Naive thymus-derived CD4-positive, alpha-beta T cell (primary cell): ENCODE data around the gene ZCCHC4. TPM values are rescaled to one million over a fixed set of nuclear protein-coding genes. Genes with fewer than 3 reads are reported as not detected.

Source experiments
- ATAC-seq: fragments of 150-1000 bp; cut with Tn5 transposase; 2 replicates; pipeline ENCODE4 v1.10.0; 2021; ENCODE audit warnings: mild to moderate bottlenecking, moderate library complexity
- CTCF ChIA-PET: fragments of 350-600 bp; sonication (Branson Sonifier 250); formaldehyde crosslinking; loops from one replicate; lab custom pipeline; 2021; ENCODE audit warnings: antibody characterized with exemption; lab: Charles Lee
- POLR2A ChIA-PET: fragments of 350-600 bp; sonication (Branson Sonifier 250); formaldehyde crosslinking; loops from one replicate; lab custom pipeline; 2021; ENCODE audit warnings: antibody characterized with exemption, inconsistent platforms; lab: Charles Lee
- DNase-seq, 9 donors: peaks; one replicate each; pipeline versions ENCODE4 v3.0.0 to v3.0.0-alpha.2; 2020 to 2022; ENCODE audit warnings: mixed read lengths in 1 of 9
- H3K27ac ChIP-seq: one replicate; pipeline ENCODE4 v1.7.0; 2013; ENCODE audit warnings: mild to moderate bottlenecking, low read depth, low read length, moderate library complexity
- H3K27me3 ChIP-seq, 2 donors: one replicate each; pipeline ENCODE4 v1.7.0; 2013; ENCODE audit warnings: low read length in 2 of 2, mild to moderate bottlenecking in 2 of 2, moderate library complexity in 2 of 2; ENCODE audit not compliant: control insufficient read depth in 2 of 2, insufficient read depth in 2 of 2
- H3K36me3 ChIP-seq, 3 experiments: 1 replicate in 2 of 3; 2 replicates in 1 of 3; pipeline ENCODE4 v1.7.0; 2013; ENCODE audit warnings: low read length in 3 of 3, mild to moderate bottlenecking in 3 of 3, moderate library complexity in 1 of 3; ENCODE audit not compliant: insufficient read depth in 3 of 3, control insufficient read depth in 2 of 3
- H3K4me1 ChIP-seq, 2 donors: one replicate each; pipeline ENCODE4 v1.7.0; 2013; ENCODE audit warnings: low read length in 2 of 2, mild to moderate bottlenecking in 2 of 2, moderate library complexity in 1 of 2; ENCODE audit not compliant: control insufficient read depth in 2 of 2, insufficient read depth in 2 of 2
- H3K4me3 ChIP-seq: 2 replicates; pipeline ENCODE4 v1.7.0; 2013; ENCODE audit warnings: mild to moderate bottlenecking, low read length
- H3K9me3 ChIP-seq, 3 experiments: 1 replicate in 2 of 3; 2 replicates in 1 of 3; pipeline ENCODE4 v1.7.0; 2013; ENCODE audit warnings: low read length in 3 of 3; ENCODE audit not compliant: control insufficient read depth in 2 of 3
- H3K27ac Mint-ChIP-seq, 9 donors: one replicate each; pipeline ENCODE4 v1.8.0; 2020 to 2022; ENCODE audit warnings: mixed read lengths in 9 of 9, mild to moderate bottlenecking in 8 of 9, moderate library complexity in 5 of 9, inconsistent platforms in 2 of 9
- H3K27me3 Mint-ChIP-seq, 5 donors: one replicate each; pipeline ENCODE4 v1.8.0; 2021 to 2022; ENCODE audit warnings: mixed read lengths in 5 of 5, mild to moderate bottlenecking in 1 of 5
- H3K36me3 Mint-ChIP-seq, 5 donors: one replicate each; pipeline ENCODE4 v1.8.0; 2020 to 2022; ENCODE audit warnings: mixed read lengths in 5 of 5, mild to moderate bottlenecking in 3 of 5, inconsistent platforms in 1 of 5
- H3K4me1 Mint-ChIP-seq, 7 donors: one replicate each; pipeline ENCODE4 v1.8.0; 2020 to 2022; ENCODE audit warnings: mixed read lengths in 7 of 7, mild to moderate bottlenecking in 3 of 7, inconsistent platforms in 1 of 7
- H3K4me3 Mint-ChIP-seq, 10 donors: one replicate each; pipeline ENCODE4 v1.8.0; 2020 to 2022; ENCODE audit warnings: mild to moderate bottlenecking in 10 of 10, mixed read lengths in 10 of 10, moderate library complexity in 6 of 10, inconsistent platforms in 2 of 10
- H3K9me3 Mint-ChIP-seq, 11 donors: one replicate each; pipeline ENCODE4 v1.8.0; 2020 to 2022; ENCODE audit warnings: mixed read lengths in 11 of 11, mild to moderate bottlenecking in 4 of 11, inconsistent platforms in 1 of 11, moderate library complexity in 1 of 11
- intact Hi-C, 2 donors: fragments of 100-400 bp; cut with micrococcal nuclease; formaldehyde crosslinking; loops; one replicate each; pipeline ENCODE4 v1.15.1; 2023
- polyA plus RNA-seq, 2 donors: library from polyadenylated mRNA; unstranded; fragments of 300-500 nt; fragmentation: Illumina TruSeq; gene quantifications; one replicate each; pipeline ENCODE4 v1.2.3, GENCODE V29; 2021
- total RNA-seq, 6 experiments: library from RNA in 5 of 6; stranded (reverse) in 5 of 6; gene quantifications; 1 replicate in 5 of 6; 2 replicates in 1 of 6; pipeline ENCODE4 v1.2.3 and lab custom pipeline; 2021 to 2026

The ZCCHC4 gene
- total and polyA plus RNA-seq, 7 experiments from 2014 or later, result 9.5 to 15.5 (median 13.6) TPM

DNA sequence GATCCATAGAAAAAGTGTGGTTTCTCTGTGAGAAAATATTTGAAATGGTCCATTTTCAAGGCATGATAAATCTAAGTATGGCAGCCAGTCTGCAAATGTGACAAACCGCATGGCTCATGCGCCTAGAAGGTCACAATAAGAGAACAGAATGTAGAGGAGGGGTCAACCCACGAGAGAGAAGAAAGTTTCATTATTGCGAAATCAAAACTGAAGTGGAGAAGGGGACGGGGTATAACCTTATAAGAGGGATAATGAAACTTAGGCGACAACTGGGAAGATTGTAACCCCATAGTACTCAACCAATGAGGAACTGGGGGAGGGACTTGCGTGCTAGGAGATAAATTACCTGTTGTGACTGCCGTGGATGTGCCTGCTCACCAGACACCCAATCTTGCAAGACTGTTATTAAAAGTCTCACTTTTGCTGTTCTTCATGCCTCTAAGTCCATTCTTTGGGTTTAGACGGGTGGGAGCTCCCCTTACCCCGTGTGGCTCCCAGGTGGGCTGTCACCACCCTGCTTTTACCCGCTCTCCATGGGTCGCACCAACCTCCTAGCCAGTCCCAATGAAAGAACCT lies 21.3 kb upstream of the ZCCHC4 start:
- intact Hi-C loops, result no loop called here
- Mint-ChIP-seq H3K4me1 (no peaks in the 10 kb centered on the region), H3K36me3 (peaks cover 7 to 13% (median 12%) of the 10 kb centered on the region in 5 donors), H3K4me3 (no peak overlapping the region), H3K27me3 (peaks cover 5 to 9% (median 7%) of the 10 kb centered on the region in 5 donors), H3K9me3 (peaks cover 6 to 19% (median 11%) of the 10 kb centered on the region in 11 donors), H3K27ac (no peak overlapping the region)
- Histone ChIP-seq H3K36me3 (no peaks in the 10 kb centered on the region), H3K27ac (no peak overlapping the region), H3K9me3 (peaks cover 0 to 4% (median 0%) of the 10 kb centered on the region in 3 experiments), H3K4me3 (no peak overlapping the region), H3K27me3 (no peaks in the 10 kb centered on the region), H3K4me1 (no peaks in the 10 kb centered on the region)
- ATAC-seq (no peak), DNase-seq (no peak)
- CTCF ChIA-PET, result no interaction called here
- POLR2A ChIA-PET, result no interaction called here

- Histone ChIP-seq H3K4me1 (no peaks in the 10 kb centered on the region), H3K27ac (no peak overlapping the region), H3K4me3 (no peak overlapping the region), H3K9me3 (no peaks in the 10 kb centered on the region), H3K27me3 (no peaks in the 10 kb centered on the region), H3K36me3 (no peaks in the 10 kb centered on the region)
- ChIA-PET POLR2A (no interaction called here), CTCF (no interaction called here)
- H3K9me3 Mint-ChIP-seq, result no peaks in the 10 kb centered on the region
- peaks cover 5 to 22% (median 7%) of the 10 kb centered on the region in 5 donors for H3K27me3 Mint-ChIP-seq
- no peak for ATAC-seq
- no peak overlapping the region for H3K4me3 Mint-ChIP-seq
- H3K36me3 Mint-ChIP-seq, result no peaks in the 10 kb centered on the region
- H3K4me1 Mint-ChIP-seq, result no peaks in the 10 kb centered on the region
- no peak for DNase-seq
- intact Hi-C loops, result no loop called here
- H3K27ac Mint-ChIP-seq, result no peak overlapping the region
Observed at GRCh38 chr4:25297528-25298242, 14.9 kb upstream of the ZCCHC4 start.

DNA sequence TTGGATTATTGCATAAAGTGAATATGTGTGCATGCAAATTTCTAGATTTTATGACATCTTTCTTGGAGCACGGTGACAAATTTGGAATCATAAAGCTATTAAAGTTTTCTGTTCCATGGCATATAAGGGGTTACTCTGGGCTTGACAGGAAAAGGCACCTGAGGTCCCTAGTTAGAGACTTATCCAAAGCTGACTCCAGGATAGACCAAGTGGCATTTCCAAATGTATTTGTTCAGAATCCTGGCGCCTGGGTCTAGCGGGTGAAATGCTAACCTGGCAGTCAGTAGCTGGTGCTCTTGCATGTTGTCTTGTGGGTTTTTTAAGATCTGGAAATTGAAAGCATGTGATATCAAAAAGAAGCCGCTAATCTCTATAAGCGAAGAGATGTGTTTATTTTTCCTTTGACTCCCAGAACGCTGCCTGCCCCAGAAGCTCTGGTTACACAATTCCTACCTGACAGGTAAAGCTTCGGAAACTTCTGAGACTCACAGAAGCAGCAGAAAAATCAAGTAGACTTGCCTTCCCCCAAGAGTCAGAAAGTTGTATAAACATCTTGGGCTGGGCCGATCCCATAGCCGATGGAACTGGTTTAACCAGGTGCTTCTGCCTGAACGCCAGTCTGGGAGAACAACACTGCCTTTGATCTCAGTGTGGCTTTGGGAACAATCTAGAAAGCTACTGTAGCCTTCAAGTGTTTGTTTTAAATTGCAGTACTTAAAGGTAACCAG lies 12.9 kb upstream of the ZCCHC4 start:
- no peak overlapping the region for H3K27ac ChIP-seq
- ChIA-PET CTCF (no interaction called here), POLR2A (interaction anchor here (0.5 kb wide), 1 partner anchor 68 kb away, joined by 3 read pairs; no protein-coding TSS in a partner anchor)
- Mint-ChIP-seq H3K4me1 (no peaks in the 10 kb centered on the region), H3K36me3 (no peaks in the 10 kb centered on the region), H3K27ac (no peak overlapping the region), H3K9me3 (peaks cover 0 to 1% (median 0%) of the 10 kb centered on the region in 11 donors), H3K27me3 (peaks cover 7 to 26% (median 9%) of the 10 kb centered on the region in 5 donors), H3K4me3 (no peak overlapping the region)
- no peaks in the 10 kb centered on the region for H3K36me3 ChIP-seq
- ATAC-seq (no peak), DNase-seq (no peak)
- H3K9me3 ChIP-seq, result no peaks in the 10 kb centered on the region
- no peaks in the 10 kb centered on the region for H3K4me1 ChIP-seq
- no peak overlapping the region for H3K4me3 ChIP-seq
- intact Hi-C loops, result no loop called here
- no peaks in the 10 kb centered on the region for H3K27me3 ChIP-seq

- peaks cover 0 to 1% (median 0%) of the 10 kb centered on the region in 11 donors for H3K9me3 Mint-ChIP-seq
- ChIA-PET POLR2A (no interaction called here), CTCF (no interaction called here)
- no peak overlapping the region for H3K4me3 Mint-ChIP-seq
- ATAC-seq (no peak), DNase-seq (no peak)
- H3K4me3 ChIP-seq, result no peak overlapping the region
- H3K4me1 ChIP-seq, result no peaks in the 10 kb centered on the region
- no peak overlapping the region for H3K27ac Mint-ChIP-seq
- H3K36me3 Mint-ChIP-seq, result no peaks in the 10 kb centered on the region
- intact Hi-C loops, result no loop called here
- H3K4me1 Mint-ChIP-seq, result no peaks in the 10 kb centered on the region
- H3K27me3 ChIP-seq, result no peaks in the 10 kb centered on the region
- H3K9me3 ChIP-seq, result no peaks in the 10 kb centered on the region
- H3K27me3 Mint-ChIP-seq, result peaks cover 7 to 29% (median 9%) of the 10 kb centered on the region in 5 donors
- H3K36me3 ChIP-seq, result no peaks in the 10 kb centered on the region
- no peak overlapping the region for H3K27ac ChIP-seq
Observed at GRCh38 chr4:25301471-25301870, 11.1 kb upstream of the ZCCHC4 start.

DNA sequence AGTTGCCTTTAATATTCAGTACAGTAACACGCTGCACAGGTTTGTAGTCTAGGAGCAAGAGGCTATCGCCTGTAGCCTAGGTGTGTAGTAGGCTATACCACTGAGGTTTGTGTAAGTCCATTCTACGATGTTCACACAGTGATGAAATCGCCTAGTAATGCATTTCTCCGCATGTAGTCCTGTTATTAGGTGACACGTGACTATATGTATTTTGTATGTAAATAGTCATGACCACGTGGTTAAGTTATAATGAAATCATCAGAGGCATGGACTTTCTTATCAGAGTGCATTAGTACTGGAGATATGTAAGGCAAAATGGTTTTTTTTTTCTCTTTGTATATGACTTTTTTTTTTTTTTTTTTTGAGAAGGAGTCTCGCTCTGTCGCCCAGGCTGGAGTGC lies 9.9 kb upstream of the ZCCHC4 start:
- Histone ChIP-seq H3K9me3 (no peaks in the 10 kb centered on the region), H3K36me3 (no peaks in the 10 kb centered on the region), H3K4me1 (no peaks in the 10 kb centered on the region), H3K27ac (no peak overlapping the region), H3K4me3 (no peak overlapping the region), H3K27me3 (no peaks in the 10 kb centered on the region)
- no peak for ATAC-seq
- no peak for DNase-seq
- H3K4me1 Mint-ChIP-seq, result no peaks in the 10 kb centered on the region
- no peaks in the 10 kb centered on the region for H3K36me3 Mint-ChIP-seq
- no peak overlapping the region for H3K27ac Mint-ChIP-seq
- H3K9me3 Mint-ChIP-seq, result peaks cover 0 to 1% (median 0%) of the 10 kb centered on the region in 11 donors
- ChIA-PET POLR2A (no interaction called here), CTCF (no interaction called here)
- intact Hi-C loops, result no loop called here
- H3K27me3 Mint-ChIP-seq, result peaks cover 7 to 27% (median 12%) of the 10 kb centered on the region in 5 donors
- no peak overlapping the region for H3K4me3 Mint-ChIP-seq

GRCh38 chr4:25303578-25303977 lies 9.0 kb upstream of the ZCCHC4 start:
- no peak for DNase-seq
- intact Hi-C loops, result no loop called here
- Histone ChIP-seq H3K4me1 (no peaks in the 10 kb centered on the region), H3K4me3 (no peak overlapping the region), H3K36me3 (no peaks in the 10 kb centered on the region), H3K27me3 (no peaks in the 10 kb centered on the region), H3K9me3 (no peaks in the 10 kb centered on the region), H3K27ac (no peak overlapping the region)
- Mint-ChIP-seq H3K9me3 (peaks cover 0 to 1% (median 0%) of the 10 kb centered on the region in 11 donors), H3K36me3 (no peaks in the 10 kb centered on the region), H3K27ac (no peak overlapping the region), H3K27me3 (peaks cover 9 to 25% (median 16%) of the 10 kb centered on the region in 5 donors), H3K4me3 (no peak overlapping the region), H3K4me1 (no peaks in the 10 kb centered on the region)
- ChIA-PET POLR2A (no interaction called here), CTCF (no interaction called here)
- ATAC-seq, result no peak
